Stimulated activated CD8-positive, alpha-beta memory T cell treated with anti-CD3 and anti-CD28 coated beads, Interleukin-12 subunit alpha, Interleukin-12 subunit beta, amount 100 ng/mL, for 24 hours (primary cell): ENCODE data around the gene CPNE4.
"Not testable (repeated sequence)": the region's sequence is repeated elsewhere in the genome, so short reads cannot be mapped to it uniquely, and the experiment has no call there.

Experiments used
- DNase-seq: peaks from one replicate; pipeline ENCODE4 v3.0.0-alpha.2; 2020; ENCODE audit errors: extremely low read depth

Gene CPNE4

DNA sequence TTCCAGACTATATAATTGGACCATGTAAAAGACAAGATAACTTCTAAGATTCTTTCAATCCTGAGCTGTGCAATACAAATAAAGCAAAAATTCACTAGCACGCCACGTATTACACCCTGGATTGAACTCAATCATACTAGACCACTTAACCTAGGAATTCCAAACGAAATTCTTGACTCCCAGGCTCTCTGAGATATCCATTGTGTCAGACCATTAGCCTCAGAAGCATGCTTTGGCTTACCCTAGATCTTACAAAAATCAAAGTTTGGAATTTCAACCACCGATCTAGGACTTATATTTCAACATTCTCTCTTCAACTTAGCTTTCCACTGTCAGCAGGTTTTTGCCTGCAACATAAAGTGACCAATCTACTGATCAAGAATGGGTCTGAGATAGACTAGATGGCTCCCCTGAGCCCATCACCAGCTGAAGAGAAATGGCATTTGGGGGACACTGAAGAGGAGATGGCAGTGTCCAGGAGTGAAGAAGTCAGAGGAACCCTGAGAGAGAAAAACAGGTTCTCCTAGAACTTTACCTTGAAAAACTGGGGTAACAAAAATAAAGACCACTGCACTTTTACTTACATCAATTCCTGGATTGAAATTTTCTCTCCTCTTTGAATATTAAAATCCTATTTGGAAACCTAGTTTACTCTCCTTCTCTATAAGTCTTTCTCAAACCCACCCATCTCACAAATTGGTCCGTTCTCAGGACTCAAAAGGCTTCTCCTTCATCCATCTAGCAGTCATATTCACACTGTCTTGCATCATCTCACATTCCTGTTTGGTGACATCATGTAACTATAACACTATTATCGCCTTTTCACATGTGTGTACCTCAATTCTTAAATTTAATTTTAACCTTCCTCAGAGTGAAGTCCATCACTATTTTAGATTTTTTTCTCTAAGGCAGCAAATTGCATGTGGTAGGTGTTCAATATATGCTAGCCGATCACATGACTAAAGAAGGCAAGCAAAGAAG lies 18.5 kb downstream of the CPNE4 start:
- no peak for DNase-seq

DNA sequence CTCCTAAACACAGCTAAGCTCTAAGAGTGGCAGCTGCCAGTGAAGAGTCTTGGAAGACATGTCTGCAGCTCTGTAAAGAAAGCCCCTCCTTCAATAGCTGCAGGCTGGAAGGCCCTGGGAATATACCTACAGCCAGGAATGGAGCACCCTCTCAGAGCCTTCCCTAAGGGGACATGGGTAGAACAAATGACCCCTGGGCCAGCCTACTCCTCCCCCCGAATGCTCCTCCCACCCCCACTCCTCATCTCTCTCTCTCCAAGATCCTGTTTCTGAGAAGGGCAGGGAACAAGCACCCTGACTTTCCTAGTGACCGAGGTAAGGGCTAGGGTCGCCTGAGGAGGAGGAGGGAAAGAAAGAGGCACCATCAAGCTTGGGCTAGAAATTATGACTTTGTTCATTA lies 20.7 kb downstream of the CPNE4 start:
- DNase-seq: no peak

DNA sequence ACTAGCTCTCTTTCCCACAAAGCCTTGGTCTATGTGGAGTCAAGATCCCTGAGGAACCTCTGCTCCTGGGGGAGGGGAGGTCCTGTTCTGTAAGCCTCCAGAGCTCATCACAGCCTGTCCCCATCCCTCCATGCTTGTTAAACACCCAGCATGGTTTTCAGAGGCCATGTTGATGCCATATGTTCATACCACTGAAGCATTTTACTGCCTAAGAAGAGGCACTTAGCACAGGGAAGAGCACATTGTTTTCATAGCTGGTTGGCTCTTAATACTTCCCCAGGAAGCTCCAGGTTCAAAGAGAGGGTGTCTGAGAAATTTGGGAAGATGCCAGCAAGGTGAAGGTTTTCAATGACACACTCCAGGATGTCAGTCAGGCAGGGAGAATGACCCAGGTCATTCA lies 25.6 kb downstream of the CPNE4 start:
- no peak for DNase-seq

DNA sequence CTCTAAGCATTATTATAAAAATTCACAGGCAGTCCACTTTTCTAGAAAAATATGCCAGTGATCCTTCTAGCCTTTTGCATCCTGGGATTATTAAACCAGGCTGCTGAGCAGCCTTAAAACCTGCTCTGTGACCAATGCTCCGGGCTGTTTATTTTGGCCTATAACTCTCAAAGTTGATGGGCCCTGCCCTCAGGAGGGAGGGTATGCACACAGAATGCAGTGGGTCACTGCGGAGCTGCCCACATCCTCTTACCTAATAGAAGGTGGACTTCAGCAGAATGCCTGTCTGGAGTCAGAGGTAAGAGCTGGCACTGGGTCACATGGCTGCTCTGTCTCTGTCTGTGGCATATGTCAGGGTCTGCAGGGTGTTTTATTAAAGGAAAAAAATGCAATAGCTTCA lies 26.0 kb downstream of the CPNE4 start:
- no peak for DNase-seq

DNA sequence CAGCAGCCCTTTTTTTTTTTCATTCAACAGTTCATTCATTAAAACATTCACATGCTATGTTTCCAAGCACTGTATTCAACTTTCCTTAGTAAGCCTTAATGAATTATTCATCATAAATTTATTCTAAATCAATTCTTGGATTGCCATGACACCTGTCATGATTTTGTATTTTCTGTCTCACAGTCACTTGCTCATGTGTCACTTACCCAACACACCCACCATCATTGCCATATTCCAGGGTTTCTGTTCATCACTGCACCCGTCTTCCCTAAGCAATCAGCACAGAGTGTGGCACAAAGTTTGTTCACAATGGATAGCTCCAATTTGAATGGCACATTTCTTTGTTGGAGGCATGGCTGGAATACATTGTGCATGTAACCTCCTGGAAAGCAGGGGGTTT lies 27.2 kb downstream of the CPNE4 start:
- DNase-seq: no peak

DNA sequence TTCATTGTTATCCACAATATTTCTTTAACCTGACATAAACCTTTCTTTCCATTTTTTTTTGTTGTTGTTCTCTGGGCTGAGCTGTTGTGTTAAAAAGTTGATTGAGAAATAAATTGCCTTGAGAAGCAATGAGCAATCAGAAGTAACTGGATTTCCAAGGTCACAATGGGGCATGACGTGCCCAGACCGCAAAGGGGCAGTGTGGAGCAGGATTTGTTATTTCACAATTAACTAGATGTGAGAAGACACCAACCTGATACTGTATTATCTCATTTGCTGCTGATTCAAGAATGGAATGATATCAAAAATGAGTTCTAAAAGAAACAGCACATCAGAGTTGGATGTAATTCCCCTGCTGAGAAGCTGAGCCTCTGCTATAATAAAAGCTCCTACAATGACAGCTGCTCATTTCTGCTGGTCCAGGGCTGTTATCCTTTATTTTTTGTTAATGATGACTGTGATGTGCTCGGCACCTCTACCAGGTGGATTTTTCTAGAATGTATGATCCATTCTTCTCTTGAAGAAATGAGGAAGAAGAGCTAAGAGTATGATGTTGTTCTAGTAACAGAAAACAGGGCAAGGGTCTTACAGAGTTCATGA lies 28.1 kb downstream of the CPNE4 start:
- DNase-seq: no peak

DNA sequence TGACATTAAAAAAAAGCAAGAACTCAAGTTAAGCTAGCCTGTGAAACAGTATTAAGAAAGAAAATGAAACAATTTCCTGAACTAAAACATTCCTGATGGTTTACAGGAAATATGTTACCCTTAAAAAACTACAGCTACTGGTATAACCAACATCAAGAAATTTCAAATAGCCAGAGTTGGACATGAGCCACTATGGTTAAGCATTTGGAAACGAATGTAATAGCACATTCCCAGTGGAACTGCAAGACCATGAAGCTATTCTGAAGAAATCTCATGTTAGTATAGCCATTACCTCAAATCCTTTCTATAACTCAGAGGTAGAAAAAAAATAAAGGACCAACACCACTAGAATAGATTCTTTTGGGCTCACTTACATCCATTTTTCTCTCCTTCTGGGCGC lies 30.2 kb downstream of the CPNE4 start:
- no peak for DNase-seq

DNA sequence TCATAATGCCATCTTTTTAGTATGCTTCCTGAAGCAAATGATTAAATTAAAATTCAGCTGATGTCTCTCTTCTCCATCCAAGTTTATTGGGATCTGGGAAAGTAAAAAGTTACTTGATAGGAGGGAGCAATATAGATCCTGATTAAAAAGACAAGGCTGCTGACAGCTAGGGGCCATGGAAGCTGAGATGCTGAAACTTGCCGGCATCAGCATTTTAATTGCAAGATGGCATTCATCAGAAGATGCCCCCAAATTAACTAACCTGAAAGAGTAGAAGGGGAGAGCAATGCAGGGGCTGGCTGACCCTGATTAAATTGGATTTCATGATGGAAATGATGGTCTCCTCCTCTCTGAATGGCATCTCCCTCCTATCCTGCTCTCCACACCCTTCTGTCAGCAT lies 31.1 kb downstream of the CPNE4 start:
- DNase-seq: no peak

DNA sequence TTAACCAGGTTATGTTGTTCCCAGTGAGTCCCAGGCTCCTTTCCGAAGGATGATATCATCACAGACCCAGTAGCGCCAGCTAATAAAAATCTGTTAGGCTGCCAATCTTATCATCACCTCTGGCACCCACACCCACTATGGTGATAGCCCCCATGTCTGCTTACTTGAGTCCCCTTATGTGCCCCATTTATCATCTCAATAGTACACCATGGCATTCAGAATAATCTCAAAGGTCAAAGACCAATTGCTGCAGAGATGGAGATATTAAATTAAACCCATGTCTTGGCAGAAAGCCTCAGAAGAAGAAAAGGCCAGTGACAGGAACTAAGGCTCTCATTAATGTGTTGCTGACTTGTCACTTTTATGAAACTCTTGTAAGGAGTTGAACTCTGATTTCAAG lies 32.8 kb downstream of the CPNE4 start:
- DNase-seq: no peak

DNA sequence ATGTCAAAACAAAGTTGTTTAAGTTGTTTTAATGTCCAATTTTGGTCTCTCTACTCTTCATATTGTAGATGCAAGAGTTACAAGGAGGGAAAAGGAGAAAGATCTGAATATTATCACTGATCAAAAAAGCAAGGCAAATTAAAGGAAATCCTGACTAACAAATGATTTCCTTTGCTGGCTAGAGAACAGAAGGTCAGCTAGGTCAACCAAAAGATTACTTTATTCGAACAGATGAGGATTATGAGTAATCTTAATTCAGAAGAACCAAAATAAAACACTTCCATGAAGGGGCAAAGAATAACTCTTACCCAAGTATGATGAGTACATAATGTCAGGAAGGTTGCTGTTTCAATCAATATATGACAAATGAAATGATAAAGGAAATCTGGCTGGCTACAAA lies 33.8 kb downstream of the CPNE4 start:
- DNase-seq: no peak

DNA sequence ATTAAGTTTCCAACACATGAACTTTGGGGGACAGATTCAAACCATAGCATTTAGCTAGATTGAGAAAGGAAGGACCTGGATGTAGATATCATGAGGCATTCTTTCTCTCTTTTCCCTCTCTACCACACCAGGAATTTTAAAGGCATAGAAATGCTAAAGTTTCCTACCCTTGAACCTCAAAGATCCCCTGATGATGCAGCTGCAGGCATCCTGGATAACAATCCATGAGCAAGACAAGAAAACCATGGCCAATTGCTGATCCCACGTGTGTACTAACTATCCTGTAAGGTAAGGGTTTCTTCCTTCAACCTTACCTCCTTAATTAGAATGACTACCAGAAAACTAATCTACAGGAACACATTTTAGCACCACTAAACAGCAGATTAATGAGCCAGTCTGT lies 36.8 kb downstream of the CPNE4 start:
- DNase-seq: no peak

DNA sequence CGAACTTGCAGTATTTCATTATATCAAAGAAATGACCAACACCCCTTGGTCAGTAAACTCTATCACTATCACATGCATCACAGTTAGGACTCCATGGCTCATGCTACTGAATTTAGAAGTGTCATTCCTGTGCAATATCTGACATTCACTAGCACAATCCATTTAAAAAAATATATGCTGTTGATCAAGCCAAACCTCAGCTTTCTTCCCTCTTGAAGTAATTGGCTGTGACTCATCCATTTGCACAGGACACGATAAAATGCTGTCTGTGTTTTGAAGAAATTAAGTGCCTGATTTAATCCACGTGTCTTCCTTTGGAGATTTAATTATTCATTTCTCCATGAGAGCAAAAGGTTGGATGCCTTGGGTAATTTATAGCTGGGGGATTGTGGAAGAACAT lies 38.9 kb downstream of the CPNE4 start:
- no peak for DNase-seq

DNA sequence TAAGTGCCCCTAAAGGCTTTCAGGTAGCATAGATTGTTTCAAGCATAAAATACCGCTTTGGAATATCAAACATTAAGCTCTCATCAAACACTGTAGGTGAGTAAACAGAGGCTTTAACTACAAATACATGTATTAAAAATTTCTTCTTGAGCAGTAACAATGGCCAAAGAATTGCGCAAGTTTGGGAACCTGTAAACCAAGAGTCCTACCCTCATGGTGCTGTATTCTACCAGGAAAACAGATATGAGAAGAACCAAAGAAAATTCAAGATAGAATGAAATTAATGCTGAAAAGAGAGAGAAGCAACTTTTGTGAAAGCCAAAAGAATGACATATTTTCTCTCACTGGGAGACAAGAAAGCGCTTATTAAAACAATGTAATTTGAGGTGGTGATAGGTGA lies 45.5 kb downstream of the CPNE4 start:
- DNase-seq: no peak

DNA sequence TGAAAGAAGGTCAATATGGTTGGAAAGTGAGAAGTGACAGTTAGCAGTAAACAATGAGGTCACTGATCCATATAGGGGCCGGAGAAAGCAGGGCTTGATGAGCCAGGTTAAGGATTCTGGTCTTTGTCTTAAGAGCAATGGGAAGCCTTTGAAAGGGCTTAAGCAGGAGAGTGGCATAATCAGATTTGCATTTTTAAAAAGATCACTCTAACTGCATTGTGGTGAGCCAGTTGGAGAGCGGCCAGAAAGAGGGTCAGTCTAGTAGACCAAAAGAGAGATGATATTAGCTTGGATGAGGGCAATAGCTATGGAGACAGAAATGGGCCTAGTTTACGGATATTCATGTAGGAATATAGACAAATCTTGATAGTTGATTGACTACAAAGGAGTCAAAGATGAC lies 46.6 kb downstream of the CPNE4 start:
- DNase-seq: no peak

DNA sequence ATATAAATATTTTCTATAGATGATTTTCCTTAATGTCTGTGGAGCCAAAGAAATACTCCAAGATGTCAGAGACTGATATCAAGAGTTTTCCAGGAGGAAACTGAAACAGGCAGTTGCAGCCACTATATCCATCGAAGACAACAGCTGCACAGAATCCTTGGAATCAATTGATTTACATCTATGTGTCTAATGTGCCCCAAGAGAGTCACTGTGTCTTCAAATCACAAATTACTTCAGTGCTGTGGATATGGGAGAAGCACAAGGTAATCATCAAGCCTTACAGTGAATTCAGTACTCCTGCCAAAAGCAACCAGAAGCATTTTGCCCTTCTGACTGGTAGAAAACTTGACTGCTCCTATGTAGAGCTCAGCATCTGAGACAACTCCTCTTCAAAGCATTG lies 51.1 kb downstream of the CPNE4 start:
- no peak for DNase-seq

DNA sequence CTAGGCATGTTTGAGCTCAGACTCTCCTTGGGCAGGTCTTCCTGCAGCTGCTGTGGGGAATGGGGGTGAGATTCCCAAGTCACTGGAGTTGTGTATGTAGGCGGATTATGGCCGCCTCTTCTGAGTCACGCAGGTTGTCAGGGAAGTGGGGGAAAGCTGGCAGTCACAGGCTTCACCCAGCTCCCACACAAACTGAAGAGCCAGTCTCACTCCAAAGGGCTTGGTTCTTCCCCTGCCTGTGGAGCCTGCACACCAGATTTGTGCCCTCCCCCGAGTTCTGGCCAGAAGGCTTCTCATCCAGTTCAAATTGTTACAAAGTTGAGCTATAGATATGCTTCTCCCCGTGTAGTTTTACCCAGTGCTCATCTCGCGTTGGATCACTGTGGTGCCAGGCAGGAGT lies 53.5 kb downstream of the CPNE4 start:
- no peak for DNase-seq

DNA sequence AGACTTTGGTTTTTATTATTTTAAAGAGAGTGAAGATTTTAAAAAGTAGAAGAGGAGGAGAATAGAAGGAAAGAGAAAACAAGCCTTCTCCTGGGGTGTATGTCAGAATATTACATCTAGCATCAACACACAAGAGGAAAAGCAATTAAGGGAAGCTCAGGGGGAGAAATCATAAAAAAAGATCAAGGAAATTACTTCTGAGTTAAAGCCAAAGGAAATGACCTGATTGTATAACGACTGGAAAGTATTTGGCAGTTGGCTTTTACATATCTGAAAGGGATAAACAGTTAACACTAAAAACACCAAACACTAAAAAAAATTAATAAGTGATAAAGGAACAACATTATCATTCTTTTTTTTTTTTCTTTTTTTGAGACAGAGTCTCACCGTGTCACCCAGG lies 58.4 kb downstream of the CPNE4 start:
- no peak for DNase-seq

DNA sequence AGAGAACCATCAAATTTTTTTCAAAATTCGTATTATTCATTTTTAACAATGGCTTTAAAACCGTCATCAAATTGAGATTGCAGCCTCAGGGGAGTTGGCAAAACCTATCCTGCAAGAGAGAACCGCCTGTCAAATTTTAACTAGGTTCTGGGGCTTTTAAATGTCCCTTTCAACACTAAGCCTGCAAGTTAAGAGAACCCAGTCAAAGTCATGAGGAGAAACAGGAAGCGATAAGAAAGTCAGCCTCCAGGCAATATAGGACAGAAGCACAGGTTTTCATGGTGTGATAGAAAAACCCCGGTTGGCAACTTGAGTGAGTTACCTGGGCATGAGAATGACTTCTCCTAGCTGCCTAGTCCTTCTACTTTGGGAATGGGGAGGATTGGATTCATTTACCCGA lies 59.8 kb downstream of the CPNE4 start:
- no peak for DNase-seq

DNA sequence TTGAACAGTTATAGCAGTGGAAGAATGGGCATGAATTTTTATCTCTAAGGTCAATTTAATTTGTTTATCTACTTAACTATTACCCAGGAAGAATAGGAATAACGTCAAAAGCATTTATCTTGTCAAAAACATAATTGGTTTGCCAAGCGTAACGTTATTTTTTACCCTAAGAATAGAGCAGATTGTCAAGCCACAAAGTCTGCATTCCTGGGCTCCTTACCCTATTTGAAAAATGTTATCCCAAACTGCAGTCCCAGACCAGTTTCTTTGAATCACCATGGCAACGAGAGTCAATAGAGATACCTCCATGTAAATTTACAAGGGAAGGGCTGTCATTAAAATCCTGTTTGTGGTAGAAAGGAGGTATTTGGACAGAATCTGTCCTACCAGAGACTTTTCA lies 61.1 kb downstream of the CPNE4 start:
- no peak for DNase-seq

DNA sequence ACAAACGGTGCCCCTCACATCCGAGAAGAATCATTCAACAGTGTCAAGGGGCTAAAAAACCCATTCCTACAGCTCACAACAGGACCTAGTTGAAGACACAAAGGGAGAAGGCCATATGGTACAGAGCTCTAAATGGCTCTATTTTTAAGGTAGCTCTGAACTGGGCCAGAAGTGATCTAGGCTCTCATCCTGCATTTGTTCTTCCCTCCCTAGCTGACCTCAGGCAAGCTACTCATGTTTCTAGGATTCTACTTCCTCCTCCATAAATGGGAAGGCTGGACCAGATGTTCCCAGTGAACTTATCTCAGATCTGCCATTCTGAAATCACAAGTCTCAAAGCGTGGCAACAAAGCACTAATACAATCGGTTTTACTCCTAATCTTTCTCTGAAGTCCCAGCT lies 62.3 kb downstream of the CPNE4 start:
- DNase-seq: no peak

DNA sequence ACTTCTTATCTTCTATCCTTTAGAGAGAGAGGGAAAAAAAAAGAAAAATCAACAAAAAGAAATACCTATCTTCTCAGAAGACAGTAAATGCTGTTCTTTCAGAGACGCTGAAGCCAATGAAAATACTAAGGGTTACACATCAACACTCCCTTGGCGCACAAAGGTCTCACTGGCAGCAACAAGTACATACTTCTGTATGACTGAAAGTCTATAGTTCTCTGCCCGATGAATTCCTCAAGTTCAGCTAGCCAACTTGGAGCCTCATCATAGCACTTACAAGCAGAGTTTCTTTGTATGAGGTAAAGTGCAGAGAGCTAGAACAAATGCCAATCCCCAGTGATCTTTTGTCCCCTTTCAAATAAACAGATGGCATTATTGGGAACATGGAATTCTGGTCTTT lies 62.7 kb downstream of the CPNE4 start:
- DNase-seq: no peak

DNA sequence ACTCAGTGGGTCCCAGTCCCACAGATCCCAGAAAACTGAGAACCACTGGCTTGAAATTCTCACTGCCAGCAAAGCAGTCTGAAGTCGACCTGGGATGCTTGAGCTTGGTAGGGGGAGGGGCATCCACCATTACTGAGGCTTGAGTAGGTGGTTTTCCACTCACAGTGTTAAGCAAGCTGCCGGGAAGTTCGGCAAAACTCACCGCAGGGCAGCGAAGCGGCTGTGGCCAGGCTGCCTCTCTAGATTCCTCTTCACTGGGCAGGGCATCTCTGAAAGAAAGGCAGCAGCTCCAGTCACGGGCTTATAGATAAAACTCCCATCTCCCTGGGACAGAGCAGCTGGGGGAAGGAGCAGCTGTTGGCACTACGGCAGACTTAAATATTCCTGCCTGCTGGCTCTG lies 71.4 kb downstream of the CPNE4 start:
- DNase-seq: not testable (repeated sequence)

DNA sequence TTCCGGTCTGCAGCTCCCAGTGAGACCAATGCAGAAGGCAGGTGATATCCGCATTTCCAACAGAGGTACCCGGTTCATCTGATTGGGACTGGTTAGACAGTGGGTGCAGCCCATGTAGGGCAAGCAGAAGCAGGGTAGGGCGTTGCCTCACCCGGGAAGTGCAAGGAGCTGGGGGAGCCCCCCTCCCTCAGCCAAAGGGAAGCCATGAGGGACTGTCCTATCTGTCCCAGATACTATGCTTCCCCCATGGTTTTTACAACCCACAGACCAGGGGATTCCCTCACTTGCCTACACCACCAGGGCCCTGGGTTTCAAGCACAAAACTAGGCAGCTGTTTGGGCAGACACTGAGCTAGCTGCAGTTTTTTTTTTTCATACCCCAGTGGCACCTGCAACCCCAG lies 71.8 kb downstream of the CPNE4 start:
- DNase-seq: no peak

DNA sequence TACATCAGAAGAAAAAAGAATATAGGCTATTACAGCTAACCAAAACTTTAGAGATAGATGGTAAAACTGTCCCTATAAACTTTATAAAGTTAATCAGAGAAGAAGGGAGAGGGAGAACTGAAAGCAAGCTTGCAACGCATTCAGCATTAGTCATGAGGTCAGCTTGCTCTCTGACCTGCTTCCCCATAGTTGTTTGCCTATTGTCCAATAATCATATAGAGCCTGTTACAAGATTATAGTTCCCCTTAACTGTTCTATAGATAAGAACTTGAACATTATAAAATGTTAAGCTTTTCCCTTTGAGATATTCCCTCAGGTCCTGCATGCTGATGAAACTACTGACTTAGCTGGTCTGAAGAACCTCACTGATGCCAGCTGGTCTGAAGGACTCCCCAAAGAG lies 74.5 kb downstream of the CPNE4 start:
- no peak for DNase-seq
